22Rv1 (cell line): ENCODE data around the gene PCDH15.

Source experiments
- ZFX ChIP-seq: fragments of 450-650 bp; IDR thresholded peaks from 2 replicates; pipeline ENCODE4 v1.6.1; 2017; ENCODE audit warnings: antibody characterized with exemption, borderline replicate concordance
- TF ChIP-seq, protein P1 (sequence below): fragments of 450-650 bp; IDR thresholded peaks from 2 replicates; pipeline ENCODE4 v1.5.1; 2017; ENCODE audit warnings: mild to moderate bottlenecking

DNA sequence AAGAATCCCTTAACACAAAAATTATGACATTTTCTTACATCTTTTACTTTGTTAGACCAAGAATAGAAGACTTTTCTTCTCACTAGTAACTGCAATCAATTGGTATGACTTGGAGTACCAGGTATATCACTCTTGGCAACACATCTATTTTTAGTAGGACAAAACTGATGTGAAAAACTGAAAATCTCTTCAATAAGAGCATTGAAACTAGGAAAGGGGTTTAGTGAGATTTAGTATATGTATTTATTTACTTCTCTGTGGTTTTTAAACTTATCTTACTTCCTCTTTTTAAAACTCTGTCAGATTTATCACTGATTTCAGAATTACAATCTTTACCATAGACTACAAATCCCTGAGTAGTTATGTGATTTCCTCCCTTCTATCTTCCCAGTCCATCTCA lies 366.2 kb downstream of the PCDH15 start:
- TF ChIP-seq, protein P1, sequence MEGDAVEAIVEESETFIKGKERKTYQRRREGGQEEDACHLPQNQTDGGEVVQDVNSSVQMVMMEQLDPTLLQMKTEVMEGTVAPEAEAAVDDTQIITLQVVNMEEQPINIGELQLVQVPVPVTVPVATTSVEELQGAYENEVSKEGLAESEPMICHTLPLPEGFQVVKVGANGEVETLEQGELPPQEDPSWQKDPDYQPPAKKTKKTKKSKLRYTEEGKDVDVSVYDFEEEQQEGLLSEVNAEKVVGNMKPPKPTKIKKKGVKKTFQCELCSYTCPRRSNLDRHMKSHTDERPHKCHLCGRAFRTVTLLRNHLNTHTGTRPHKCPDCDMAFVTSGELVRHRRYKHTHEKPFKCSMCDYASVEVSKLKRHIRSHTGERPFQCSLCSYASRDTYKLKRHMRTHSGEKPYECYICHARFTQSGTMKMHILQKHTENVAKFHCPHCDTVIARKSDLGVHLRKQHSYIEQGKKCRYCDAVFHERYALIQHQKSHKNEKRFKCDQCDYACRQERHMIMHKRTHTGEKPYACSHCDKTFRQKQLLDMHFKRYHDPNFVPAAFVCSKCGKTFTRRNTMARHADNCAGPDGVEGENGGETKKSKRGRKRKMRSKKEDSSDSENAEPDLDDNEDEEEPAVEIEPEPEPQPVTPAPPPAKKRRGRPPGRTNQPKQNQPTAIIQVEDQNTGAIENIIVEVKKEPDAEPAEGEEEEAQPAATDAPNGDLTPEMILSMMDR, result no peak
- no peak for TF ChIP-seq ZFX
